Esophagus muscularis mucosa (tissue), 4 donors: ENCODE results near the gene RPH3AL. TPM values are rescaled to one million over a fixed set of nuclear protein-coding genes. Genes with fewer than 3 reads are reported as not detected.

Experiments used
- DNase-seq: peaks from one replicate; pipeline ENCODE4 v3.0.0-alpha.2; 2017; ENCODE audit errors: extremely low spot score
- H3K27ac ChIP-seq, 4 donors: fragments of 200-600 bp; sonication (generic); replicated peaks in 1 of 4; 1 replicate in 3 of 4; 2 replicates in 1 of 4; pipeline ENCODE4 v1.5.1; 2016 to 2019; ENCODE audit warnings: mild to moderate bottlenecking in 1 of 4
- H3K27me3 ChIP-seq, 4 donors: fragments of 200-600 bp; sonication (generic); one replicate each; pipeline versions ENCODE4 v1.5.1 to v1.6.0; 2016 to 2019
- H3K36me3 ChIP-seq, 4 donors: fragments of 200-600 bp; sonication (generic); one replicate each; pipeline ENCODE4 v1.5.1; 2016 to 2019
- H3K4me1 ChIP-seq, 4 donors: fragments of 200-600 bp; sonication (generic); one replicate each; pipeline ENCODE4 v1.5.1; 2016 to 2019
- H3K4me3 ChIP-seq, 4 donors: fragments of 200-600 bp; sonication (generic); 1 replicate in 2 of 4; 2 replicates in 2 of 4; pipeline ENCODE4 v1.5.1; 2016 to 2019; ENCODE audit warnings: mild to moderate bottlenecking in 4 of 4, moderate library complexity in 1 of 4
- H3K9me3 ChIP-seq, 4 donors: fragments of 200-600 bp; sonication (generic); 1 replicate in 3 of 4; 2 replicates in 1 of 4; pipeline ENCODE4 v1.5.1; 2016 to 2019
- EP300 ChIP-seq: sonication (generic); formaldehyde crosslinking; IDR thresholded peaks from one replicate; pipeline ENCODE4 v1.6.1; 2017; ENCODE audit warnings: antibody characterized with exemption
- POLR2A ChIP-seq: fragments of 450-650 bp; IDR thresholded peaks from one replicate; pipeline ENCODE4 v1.6.1; 2017; ENCODE audit warnings: antibody characterized with exemption, moderate library complexity, mild to moderate bottlenecking, low read depth
- POLR2AphosphoS5 ChIP-seq, 2 donors: sonication (generic); formaldehyde crosslinking; IDR thresholded peaks; one replicate each; pipeline ENCODE4 v1.6.1; 2017; ENCODE audit warnings: antibody characterized with exemption in 2 of 2
- WGBS: methylation state at CpG from one replicate; pipeline ENCODE4 v1.1.5; 2018; 5-methylcytosine and 5-hydroxymethylcytosine counted together
- intact Hi-C: fragments of 100-400 bp; cut with DNase I; formaldehyde crosslinking; loops from one replicate; pipeline ENCODE4 v1.15.1; 2023
- total RNA-seq, 4 donors: library from RNA; depleted of rRNA; stranded (reverse); fragments of >200 nt; gene quantifications; one replicate each; pipeline versions ENCODE4 v1.1.0 to v1.2.1, GENCODE V29; 2016
- TF ChIP-seq, protein P1 (sequence below), 3 experiments: fragments of 200-600 bp in 2 of 3; fragments of 450-650 bp in 1 of 3; sonication (generic) in 2 of 3; IDR thresholded peaks; one replicate each; pipeline ENCODE4 v1.5.1; 2017 to 2019; ENCODE audit warnings: antibody characterized with exemption in 3 of 3, mild to moderate bottlenecking in 2 of 3, moderate library complexity in 1 of 3

Gene RPH3AL
- total RNA-seq, 4 donors from 2014 or later = 8.7 to 21.0 (median 14.8) TPM

DNA sequence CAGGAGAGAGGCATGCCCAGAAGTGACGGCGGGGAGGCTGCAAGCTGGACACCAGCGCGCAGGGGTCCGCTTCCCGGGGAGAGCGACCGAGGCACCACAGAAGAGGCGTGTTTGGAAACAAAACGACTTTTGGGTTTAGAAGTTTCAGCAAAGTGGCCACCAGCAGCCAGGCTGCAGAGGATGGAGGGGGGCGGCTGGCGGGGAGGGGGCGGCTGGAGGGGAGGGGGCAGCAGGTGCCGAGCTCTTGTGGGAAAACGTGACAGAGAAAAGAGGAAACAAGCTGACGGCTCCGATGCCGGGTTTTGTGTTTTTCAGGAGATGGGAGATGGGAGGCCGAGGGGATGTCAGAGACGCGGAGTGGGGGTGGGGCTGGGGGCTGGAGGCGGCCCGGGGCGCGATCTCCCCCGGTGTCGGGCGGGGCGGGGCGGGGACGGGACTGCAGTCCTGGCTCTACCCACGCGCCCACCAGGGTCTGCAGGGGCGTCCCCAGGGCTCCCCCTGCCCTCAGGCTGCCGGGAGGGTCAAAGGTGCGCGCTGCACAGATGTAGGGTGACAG lies 32.1 kb upstream of the RPH3AL start:
- intact Hi-C loops = loop anchor here (5.0 kb wide), 1 partner anchor 237 kb away; no protein-coding TSS in a partner anchor
- TF ChIP-seq, protein P1, sequence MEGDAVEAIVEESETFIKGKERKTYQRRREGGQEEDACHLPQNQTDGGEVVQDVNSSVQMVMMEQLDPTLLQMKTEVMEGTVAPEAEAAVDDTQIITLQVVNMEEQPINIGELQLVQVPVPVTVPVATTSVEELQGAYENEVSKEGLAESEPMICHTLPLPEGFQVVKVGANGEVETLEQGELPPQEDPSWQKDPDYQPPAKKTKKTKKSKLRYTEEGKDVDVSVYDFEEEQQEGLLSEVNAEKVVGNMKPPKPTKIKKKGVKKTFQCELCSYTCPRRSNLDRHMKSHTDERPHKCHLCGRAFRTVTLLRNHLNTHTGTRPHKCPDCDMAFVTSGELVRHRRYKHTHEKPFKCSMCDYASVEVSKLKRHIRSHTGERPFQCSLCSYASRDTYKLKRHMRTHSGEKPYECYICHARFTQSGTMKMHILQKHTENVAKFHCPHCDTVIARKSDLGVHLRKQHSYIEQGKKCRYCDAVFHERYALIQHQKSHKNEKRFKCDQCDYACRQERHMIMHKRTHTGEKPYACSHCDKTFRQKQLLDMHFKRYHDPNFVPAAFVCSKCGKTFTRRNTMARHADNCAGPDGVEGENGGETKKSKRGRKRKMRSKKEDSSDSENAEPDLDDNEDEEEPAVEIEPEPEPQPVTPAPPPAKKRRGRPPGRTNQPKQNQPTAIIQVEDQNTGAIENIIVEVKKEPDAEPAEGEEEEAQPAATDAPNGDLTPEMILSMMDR (IDR thresholded peaks at IDR 0.05) = no peak
- TF ChIP-seq EP300 = no peak
- no peak for TF ChIP-seq POLR2AphosphoS5 (IDR thresholded peaks at IDR 0.05)
- no peak for TF ChIP-seq POLR2A
- Histone ChIP-seq H3K9me3 (no peaks in the 10 kb centered on the region), H3K4me1 (peaks cover 12 to 25% (median 24%) of the 10 kb centered on the region in 4 donors), H3K27ac (peak overlapping the region; percentile 67 to 83 (median 76)), H3K4me3 (peak overlapping the region; percentile 61 to 91 (median 69)), H3K36me3 (no peaks in the 10 kb centered on the region), H3K27me3 (peaks cover 0 to 60% (median 7%) of the 10 kb centered on the region in 4 donors)
- WGBS = 51% methylated on average over 28 of the region's 37 CpGs
- no peak for DNase-seq

DNA sequence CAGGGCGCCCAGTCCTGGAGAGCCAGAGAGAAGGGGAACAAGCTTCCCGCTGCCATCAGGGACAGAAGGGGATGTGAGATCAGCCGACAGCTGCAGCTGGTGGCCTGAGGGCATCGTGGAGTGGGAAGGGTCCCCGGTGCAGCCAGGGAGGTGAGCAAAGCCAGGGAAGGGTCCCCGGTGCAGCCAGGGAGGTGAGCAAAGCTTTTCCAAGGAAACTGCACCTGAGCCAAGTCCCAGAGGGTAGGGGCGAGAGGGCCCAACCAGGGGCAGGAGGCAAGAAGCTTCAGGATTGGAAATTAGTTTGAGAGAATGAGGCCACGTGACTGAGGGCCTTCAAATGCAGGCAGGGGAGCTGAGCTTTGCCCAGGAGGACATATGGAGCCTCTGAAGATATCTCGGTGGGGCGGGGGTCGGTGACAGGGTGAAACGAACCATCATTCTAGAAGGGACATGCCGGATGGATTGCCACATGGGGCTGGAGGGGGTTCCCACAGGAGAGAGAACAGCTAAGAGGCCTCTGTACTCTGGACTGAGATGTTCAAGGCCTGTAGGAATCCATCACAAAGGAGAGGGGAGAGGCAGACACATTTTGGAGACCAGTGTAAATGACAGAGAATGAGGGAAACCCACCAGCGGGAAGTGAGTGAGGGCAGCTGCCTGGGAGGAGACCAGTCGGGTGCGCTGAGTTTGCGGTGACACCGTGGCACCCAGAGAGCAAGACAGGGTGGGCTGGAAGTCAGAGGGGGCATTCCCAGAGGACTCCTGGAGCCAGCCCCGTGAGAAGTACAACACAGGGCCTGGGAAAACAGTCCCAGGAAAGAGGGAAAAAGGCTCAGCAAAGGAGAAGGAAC lies 31.4 kb upstream of the RPH3AL start:
- Histone ChIP-seq H3K27me3 (peaks cover 0 to 57% (median 7%) of the 10 kb centered on the region in 4 donors), H3K4me1 (peaks cover 14 to 25% (median 24%) of the 10 kb centered on the region in 4 donors), H3K27ac (peak overlapping the region; percentile 67 to 83 (median 76)), H3K4me3 (peak overlapping the region in 1 of 4 donors; percentile 72), H3K36me3 (no peaks in the 10 kb centered on the region), H3K9me3 (no peaks in the 10 kb centered on the region)
- intact Hi-C loops = no loop called here
- DNase-seq = no peak
- TF ChIP-seq EP300 (no peak), POLR2AphosphoS5 (IDR thresholded peaks at IDR 0.05) (no peak), POLR2A (no peak)
- TF ChIP-seq, protein P1 (IDR thresholded peaks at IDR 0.05) = no peak
- 85% methylated on average over 19 of the region's 19 CpGs for WGBS

DNA sequence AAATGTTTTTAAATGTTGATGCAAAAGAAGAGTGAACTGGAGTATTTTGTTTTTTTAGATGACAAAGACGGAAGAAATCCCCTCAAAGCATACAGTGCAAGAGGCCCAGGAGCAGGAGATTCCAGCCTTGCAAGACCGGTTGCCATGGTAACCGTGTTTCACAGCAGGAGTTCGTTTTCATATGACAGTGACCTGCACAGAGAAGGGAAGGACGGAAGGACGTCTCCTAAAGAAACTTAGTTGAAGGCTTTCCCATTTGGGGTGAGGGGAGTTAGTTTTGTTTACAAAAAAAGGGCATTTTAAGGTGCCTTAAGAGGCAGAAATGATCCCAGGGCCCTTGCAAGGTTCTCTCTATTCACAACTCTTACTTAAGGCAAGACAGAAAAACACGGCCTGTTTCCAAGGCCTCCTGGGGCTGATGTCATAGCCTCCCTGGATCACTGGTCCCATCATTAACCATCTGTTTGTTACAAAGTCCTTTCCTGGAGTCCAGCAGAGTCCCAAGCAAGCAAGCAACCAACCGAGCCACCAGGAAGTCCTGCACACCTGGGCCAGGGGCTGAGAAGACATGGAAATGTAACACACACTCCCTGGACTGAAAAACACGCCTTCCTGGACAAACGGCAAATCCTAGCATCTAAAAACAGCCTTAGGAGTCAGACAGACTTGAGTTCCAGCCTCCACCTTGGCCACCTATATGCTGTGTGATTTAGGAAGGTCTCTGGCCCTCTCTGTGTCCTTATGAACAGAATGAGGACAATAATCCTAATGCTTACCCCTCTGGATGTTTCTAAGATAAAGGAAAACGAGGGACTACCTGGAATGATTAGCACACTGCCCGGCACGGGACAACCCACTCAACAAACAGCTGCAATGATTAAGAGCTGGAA lies 30.3 kb upstream of the RPH3AL start:
- Histone ChIP-seq H3K4me3 (no peak overlapping the region), H3K27ac (peak overlapping the region in 1 of 4 donors; percentile 37), H3K4me1 (peaks cover 14 to 27% (median 24%) of the 10 kb centered on the region in 4 donors), H3K36me3 (no peaks in the 10 kb centered on the region), H3K27me3 (peaks cover 0 to 51% (median 7%) of the 10 kb centered on the region in 4 donors), H3K9me3 (no peaks in the 10 kb centered on the region)
- intact Hi-C loops = no loop called here
- 58% methylated on average over 12 of the region's 13 CpGs for WGBS
- TF ChIP-seq EP300 (no peak), POLR2A (no peak), POLR2AphosphoS5 (IDR thresholded peaks at IDR 0.05) (no peak)
- TF ChIP-seq, protein P1 (IDR thresholded peaks at IDR 0.05) = no peak
- no peak for DNase-seq

DNA sequence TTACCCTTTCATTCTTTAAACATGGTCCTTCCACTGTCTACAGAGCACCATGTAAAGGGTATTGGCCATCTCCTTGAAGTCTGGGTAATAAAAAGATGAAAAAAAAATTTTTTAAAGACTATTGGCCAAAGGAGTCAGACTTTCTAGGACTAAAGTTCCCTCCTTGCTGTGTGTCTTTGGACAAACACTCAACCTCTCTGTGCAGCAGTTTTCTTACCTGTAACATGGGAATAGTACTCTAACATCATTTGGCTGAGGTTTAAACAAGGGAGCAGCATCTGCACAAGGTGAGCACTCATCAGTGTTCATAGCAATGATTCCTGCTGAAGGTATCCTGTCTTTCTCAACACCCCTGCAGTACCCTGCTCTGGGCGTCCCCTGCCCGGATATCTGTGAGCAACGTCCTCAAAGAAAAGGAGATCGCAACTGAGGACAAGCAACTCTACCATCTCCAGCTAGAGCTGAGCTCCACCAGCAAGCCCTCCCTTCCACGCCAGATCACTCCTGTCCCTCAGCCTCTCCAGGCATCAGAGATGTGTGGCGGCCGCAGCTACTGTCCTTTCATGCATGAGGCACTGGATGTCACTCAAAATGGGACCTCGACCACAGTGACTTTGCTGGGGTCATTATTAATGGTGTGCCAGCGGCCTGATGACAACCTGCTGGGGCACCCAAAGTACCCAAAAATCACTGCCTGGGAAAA lies 29.5 kb upstream of the RPH3AL start:
- no peaks in the 10 kb centered on the region for H3K9me3 ChIP-seq
- 82% methylated on average over 8 of the region's 9 CpGs for WGBS
- TF ChIP-seq, protein P1 (IDR thresholded peaks at IDR 0.05) = no peak
- no peak for TF ChIP-seq EP300
- TF ChIP-seq POLR2AphosphoS5 (IDR thresholded peaks at IDR 0.05) = no peak
- no peak overlapping the region for H3K4me3 ChIP-seq
- H3K4me1 ChIP-seq = peaks cover 14 to 29% (median 26%) of the 10 kb centered on the region in 4 donors
- intact Hi-C loops = no loop called here
- peaks cover 0 to 46% (median 6%) of the 10 kb centered on the region in 4 donors for H3K27me3 ChIP-seq
- no peak overlapping the region for H3K27ac ChIP-seq
- no peak for DNase-seq
- H3K36me3 ChIP-seq = no peaks in the 10 kb centered on the region
